Activated CD4-positive, alpha-beta T cell treated with anti-CD3 and anti-CD28 coated beads for 48 hours (primary cell): ENCODE results near the gene FHOD3.

Source experiments
- DNase-seq: peaks from one replicate; pipeline ENCODE4 v3.0.0-alpha.2; 2020

FHOD3 gene

GRCh38 chr18:36601316-36601715 is 303.8 kb downstream of the FHOD3 start:
- no peak for DNase-seq

- no peak for DNase-seq
Measured at GRCh38 chr18:36602071-36602470, 304.6 kb downstream of the FHOD3 start.

GRCh38 chr18:36602620-36603019 is 305.1 kb downstream of the FHOD3 start:
- no peak for DNase-seq

- DNase-seq = no peak
Measured at GRCh38 chr18:36608107-36608506, 310.6 kb downstream of the FHOD3 start.

- no peak for DNase-seq
Measured at GRCh38 chr18:36610258-36610657, 312.7 kb downstream of the FHOD3 start.

GRCh38 chr18:36610661-36611060 is 313.1 kb downstream of the FHOD3 start:
- no peak for DNase-seq

- no peak for DNase-seq
Measured at GRCh38 chr18:36613069-36613468, 315.6 kb downstream of the FHOD3 start.

- no peak for DNase-seq
Measured at GRCh38 chr18:36613810-36614209, 316.3 kb downstream of the FHOD3 start.

- no peak for DNase-seq
Measured at GRCh38 chr18:36620788-36621187, 323.3 kb downstream of the FHOD3 start.

GRCh38 chr18:36622610-36623009 is 325.1 kb downstream of the FHOD3 start:
- DNase-seq = no peak

GRCh38 chr18:36623091-36623490 is 325.6 kb downstream of the FHOD3 start:
- DNase-seq = no peak

GRCh38 chr18:36623681-36624190 is 326.2 kb downstream of the FHOD3 start:
- no peak for DNase-seq

- DNase-seq = no peak
Measured at GRCh38 chr18:36624451-36625167, 327.1 kb downstream of the FHOD3 start.

GRCh38 chr18:36625386-36625785 is 327.9 kb downstream of the FHOD3 start:
- DNase-seq = no peak

- no peak for DNase-seq
Measured at GRCh38 chr18:36627637-36628036, 330.1 kb downstream of the FHOD3 start.

- DNase-seq = no peak
Measured at GRCh38 chr18:36628435-36629137, 331.1 kb downstream of the FHOD3 start.

- no peak for DNase-seq
Measured at GRCh38 chr18:36629138-36629530, 331.6 kb downstream of the FHOD3 start.

GRCh38 chr18:36629836-36630235 is 332.3 kb downstream of the FHOD3 start:
- no peak for DNase-seq

- no peak for DNase-seq
Measured at GRCh38 chr18:36630917-36631316, 333.4 kb downstream of the FHOD3 start.

- DNase-seq = no peak
Measured at GRCh38 chr18:36633961-36634412, 336.5 kb downstream of the FHOD3 start.

- no peak for DNase-seq
Measured at GRCh38 chr18:36634573-36635216, 337.2 kb downstream of the FHOD3 start.

GRCh38 chr18:36635414-36636096 is 338.0 kb downstream of the FHOD3 start:
- DNase-seq = no peak

- no peak for DNase-seq
Measured at GRCh38 chr18:36636237-36636817, 338.8 kb downstream of the FHOD3 start.
